GM19455 (cell line): ENCODE results near the gene MRPL36.

ENCODE experiments used
- ATAC-seq: cut with Tn5 transposase; IDR thresholded peaks from one replicate; pipeline ENCODE4 v1.9.1; 2021; ENCODE audit not compliant: unreplicated experiment

The MRPL36 gene

DNA sequence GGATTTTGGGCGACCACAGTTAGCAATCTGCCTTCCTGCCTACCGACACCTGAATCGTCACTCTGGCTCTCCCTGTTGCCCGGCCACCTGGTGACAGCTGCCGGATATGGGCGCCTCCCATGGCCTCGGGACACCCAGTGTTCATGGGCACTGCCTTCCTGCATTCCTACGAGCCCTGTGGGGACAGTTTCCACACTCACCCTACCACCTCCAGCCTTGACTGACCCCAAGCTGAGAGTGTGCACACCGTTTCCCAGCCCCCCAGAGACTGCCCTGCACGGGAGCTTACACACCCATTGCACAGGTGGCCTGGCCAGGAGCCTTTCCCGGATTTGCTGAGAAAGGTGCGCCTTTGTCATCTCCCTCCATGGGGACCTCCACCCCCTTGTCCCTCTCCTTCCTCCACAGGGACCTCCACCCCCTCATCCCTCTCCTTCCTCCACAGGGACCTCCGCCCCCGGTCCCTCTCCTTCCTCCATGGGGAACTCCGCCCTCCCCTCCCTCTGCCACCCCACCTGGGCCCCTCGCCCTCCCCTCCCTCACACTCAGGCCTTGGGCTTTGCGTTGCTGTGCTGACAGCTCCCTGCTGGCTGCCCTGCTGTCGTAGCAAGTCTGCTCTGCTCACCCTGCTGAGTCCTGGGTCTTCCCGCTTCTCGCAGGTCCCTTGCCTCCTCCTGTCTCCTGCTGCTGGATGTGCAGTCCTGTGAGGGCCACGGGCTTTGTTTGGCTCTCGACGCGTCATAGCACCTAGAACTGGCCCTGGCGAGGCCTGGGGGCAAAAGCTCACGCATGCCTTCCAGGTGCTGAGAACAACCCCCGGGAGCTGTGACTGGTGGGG, 48.4 kb downstream of the MRPL36 start:
- no peak for ATAC-seq

DNA sequence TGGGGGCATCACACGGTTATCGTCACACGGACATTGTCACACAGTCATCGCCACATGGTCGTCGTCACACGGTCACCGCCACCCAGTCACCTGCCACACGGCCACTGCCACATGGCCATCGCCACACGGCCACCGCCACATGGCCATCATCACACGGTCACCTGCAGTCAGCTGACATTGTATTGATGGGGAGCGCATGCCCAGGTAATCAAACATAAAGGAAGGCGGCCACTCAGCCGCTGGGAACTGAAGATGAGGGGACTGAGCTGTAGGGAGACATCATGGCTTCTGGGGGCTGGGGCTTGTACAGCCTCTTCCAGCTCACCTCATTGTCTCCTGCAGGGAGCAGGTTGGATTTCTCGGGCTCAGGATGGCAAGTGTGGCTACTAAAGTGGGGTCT, 49.2 kb downstream of the MRPL36 start:
- ATAC-seq = no peak

DNA sequence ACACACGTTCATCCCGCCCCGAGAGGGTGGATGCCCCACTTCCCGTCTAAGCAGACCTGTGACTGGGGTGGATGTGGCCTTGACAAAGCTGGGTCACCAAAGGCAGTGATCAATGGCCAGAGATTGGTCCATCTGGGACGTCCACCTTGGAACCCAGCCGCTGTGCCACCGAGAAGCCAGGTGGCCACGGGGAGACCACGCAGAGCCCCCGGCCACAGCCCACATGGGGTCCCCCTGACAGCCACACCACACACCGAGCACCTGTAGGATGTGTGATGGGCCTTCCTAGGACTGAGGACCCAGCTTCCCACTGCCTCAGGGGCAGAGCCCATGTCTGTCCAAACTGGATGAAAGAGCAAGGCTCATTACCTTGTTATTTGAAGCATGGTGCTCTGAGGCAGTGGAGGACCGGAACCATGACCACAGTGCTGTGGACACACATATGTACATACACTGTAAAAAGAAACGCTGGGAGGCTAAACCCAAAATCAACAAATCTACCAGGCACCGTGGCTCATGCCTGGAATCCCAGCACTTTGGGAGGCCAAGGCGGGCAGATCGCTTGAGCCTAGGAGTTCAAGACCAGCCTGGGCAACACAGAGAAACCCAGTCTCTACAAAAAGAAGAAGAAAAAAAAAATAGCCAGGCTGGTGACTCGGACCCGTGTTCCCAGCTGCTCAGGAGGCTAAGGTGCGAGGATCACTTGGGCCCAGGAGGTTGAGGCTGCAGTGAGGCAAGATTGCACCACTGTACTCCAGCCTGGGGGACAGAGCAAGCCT, 50.1 kb downstream of the MRPL36 start:
- no peak for ATAC-seq

DNA sequence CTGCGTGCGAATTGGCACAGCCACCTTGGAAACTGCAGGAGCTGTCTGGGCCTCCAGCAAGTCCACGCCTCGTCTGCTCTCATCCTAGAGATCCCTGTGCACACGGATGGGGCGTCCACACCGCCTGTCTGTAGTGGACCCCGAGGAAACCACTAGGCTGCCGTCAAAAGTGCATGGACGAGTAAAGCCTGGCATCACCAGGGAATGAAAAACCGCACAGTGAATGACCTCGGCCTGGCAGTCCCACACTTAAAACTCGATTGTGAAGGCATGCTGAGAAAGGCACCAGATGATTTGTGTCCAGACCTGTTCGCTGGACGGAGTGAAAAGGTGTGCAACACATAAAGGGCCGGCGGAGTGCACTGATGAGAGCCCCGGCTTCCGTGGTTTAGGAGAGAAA, 50.8 kb downstream of the MRPL36 start:
- ATAC-seq = no peak
